ENCODE results near the gene PIAS3.

The PIAS3 gene

DNA sequence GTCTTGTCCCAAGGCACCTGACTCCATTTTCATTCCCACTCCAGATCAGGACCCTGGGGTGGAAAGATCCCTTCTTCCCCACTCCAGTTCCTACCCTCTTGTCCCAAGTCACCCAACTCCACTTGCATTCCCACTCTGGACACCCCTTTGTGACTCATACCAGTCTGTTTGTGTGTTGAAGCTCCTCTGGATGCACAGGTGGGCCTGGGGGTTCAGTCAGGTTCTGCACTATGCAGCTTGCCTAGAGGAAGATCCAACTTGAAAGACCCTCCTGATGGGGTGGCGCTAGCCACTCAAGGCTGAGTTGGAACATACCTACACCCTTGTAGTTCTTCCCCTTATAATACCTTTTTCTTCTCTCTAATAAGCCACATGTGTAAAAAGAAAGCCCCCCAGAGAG, 36.6 kb upstream of the PIAS3 start:
- no peak for DNase-seq (ENCODE audit: low spot score)
- H3K27ac ChIP-seq, result no peak overlapping the region
- H3K4me3 ChIP-seq, result no peak overlapping the region
- TF ChIP-seq, protein P1, sequence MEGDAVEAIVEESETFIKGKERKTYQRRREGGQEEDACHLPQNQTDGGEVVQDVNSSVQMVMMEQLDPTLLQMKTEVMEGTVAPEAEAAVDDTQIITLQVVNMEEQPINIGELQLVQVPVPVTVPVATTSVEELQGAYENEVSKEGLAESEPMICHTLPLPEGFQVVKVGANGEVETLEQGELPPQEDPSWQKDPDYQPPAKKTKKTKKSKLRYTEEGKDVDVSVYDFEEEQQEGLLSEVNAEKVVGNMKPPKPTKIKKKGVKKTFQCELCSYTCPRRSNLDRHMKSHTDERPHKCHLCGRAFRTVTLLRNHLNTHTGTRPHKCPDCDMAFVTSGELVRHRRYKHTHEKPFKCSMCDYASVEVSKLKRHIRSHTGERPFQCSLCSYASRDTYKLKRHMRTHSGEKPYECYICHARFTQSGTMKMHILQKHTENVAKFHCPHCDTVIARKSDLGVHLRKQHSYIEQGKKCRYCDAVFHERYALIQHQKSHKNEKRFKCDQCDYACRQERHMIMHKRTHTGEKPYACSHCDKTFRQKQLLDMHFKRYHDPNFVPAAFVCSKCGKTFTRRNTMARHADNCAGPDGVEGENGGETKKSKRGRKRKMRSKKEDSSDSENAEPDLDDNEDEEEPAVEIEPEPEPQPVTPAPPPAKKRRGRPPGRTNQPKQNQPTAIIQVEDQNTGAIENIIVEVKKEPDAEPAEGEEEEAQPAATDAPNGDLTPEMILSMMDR (IDR thresholded peaks at IDR 0.05), result no peak

DNA sequence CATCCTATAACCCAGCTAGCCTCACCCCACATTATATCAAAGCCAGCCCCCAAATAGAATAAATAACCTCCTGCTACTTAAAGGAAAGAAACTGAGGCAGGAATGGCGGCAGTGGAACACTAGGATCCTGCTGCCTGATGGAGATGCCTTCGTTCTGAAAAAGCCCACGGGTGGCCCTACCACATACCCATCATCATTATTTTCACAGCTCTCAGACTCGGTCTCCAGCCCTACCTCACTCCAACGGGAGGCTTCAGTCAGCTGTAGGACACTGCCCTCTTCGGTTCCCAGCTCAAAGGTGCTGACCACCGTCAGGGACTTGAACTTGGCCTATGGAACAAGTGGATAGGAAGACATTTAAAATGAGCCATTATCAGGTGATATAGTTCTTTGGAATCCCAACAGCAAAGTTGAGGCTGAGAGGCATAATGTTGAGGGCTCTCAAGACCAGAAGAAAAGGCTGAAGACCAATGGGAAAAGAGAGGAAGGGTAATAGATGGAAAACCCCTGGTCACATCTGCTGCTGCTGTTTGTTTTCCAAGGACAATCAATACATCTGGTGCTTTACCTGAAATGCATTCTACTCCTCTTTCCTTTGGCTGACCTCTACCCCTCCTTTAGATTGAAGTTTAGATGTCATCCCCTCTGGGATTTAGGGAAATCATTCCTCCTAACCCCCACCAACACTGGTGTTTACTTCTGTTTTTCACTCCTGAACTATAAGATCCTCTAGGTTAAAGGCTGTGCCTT, 34.6 kb upstream of the PIAS3 start:
- DNase-seq (ENCODE audit: low spot score), result no peak
- TF ChIP-seq, protein P1 (IDR thresholded peaks at IDR 0.05), result no peak
- H3K27ac ChIP-seq, result peak overlapping the region; percentile 91 to 95
- H3K4me3 ChIP-seq, result no peak overlapping the region

DNA sequence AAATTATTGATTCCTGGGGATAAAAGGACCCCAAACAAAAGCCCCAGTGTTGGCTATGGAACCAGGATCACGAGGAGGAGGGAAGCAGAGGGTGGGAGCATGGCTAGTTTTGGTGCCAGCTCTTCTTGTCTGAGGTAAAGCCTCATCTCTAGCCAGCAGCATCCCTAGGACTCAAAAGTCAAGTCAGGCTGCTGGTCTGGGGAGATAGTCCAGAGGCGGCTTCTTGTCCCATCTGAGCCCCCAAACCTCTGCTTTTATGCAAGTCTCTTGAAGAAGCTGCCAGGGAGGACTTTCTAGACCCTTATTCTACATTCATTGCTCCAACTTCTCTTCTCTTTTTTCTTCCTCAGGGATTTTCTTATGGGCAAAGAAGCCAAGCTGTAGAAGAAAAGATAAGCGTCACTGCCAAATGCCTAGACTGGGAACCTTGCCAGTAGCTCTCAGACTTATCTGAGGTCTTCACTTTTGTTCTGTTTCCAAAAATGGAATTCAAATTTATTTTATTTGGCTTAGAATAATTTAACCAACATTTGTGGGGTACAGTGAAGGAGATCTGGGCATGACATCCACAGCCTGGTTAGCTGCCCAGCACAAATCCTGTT, 33.7 kb upstream of the PIAS3 start:
- TF ChIP-seq, protein P1 (IDR thresholded peaks at IDR 0.05), result no peak
- peak overlapping the region; percentile 91 to 95 for H3K27ac ChIP-seq
- peak overlapping the region; percentile 25 for H3K4me3 ChIP-seq
- DNase-seq (ENCODE audit: low spot score), result no peak

DNA sequence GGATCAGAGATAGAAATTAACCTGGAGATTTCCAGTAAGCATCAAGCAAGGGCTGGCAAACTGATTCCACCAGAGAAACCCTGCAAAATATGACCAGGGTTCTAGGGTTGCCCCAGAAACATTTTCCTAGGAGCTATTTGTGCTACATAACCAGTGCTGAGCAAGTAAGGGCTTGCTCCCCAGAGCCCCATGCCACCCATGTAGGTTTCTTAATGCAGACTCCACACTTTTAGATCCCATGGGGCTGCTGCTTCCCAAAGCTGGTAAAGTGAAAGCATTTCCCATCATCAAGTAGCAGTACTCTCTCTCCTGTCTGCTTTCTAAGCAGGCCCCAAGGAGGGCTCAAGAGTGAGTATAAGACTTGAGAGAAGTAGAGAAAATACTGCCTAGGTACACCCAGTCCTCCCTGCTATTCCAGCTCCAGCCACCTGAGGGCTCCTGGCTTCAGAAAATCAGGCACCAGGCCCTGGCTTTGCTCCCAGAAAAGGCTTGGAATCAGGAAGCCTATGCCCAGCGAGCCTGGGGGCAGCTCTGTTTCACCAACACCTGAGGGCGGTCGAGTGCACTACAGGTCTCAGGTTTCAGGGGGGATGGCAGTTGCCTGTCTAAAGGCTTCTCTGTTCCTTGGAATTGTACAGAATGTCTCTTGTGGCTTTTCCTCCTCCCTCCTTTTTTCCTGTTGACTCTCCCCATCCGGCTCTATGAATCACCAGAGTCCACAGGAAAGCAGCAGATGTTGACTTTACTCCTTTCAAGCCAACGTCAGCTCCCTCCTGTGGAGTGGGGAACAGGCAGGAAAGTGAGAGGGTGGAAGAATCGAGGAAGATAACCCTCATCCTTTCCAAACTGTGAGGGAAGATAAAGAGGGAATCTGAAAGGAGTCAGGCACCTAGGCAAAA, 33.0 kb upstream of the PIAS3 start:
- DNase-seq (ENCODE audit: low spot score), result peak; percentile 96
- Histone ChIP-seq H3K27ac (peak overlapping the region; percentile 91 to 95), H3K4me3 (peak overlapping the region; percentile 25)
- TF ChIP-seq, protein P1 (IDR thresholded peaks at IDR 0.05), result peak; percentile 82

DNA sequence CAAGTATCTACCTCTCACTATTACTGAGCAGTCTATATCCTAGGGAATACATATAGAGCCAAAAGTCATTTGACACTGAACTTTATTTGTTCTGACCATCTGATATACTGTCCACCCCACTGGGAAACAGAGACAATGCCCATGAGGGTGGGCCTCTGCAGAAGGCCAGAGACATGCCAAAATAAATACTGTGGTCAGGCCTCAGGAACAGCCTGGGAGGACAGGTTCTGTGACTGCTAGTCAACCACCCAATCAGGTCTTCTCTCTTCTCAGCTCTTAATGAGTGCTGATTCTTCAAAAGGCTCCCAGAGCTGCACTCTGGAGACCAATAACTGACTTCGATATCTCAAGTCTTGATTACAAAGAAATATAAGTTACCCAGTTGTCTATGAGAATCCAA, 32.3 kb upstream of the PIAS3 start:
- H3K27ac ChIP-seq, result peak overlapping the region; percentile 91 to 95

DNA sequence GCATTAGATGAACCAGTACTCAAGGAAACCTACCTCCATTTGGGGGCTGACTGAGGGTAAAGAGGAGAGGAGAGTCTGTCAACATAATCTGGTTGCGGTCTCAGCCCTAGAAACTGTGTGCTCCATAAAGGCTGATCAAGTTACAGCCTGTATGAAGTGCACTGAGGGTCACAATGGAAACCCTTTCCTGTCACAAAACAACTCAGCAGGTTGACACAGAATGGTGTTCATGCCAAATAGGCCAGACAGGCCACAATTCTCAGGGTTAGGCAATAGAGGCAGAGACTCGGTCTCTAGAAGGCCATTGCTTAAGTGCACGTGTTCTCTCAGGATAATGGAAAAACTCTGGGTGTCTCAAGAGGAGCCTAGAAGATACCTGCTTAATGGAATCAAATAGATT, 30.8 kb upstream of the PIAS3 start:
- peak overlapping the region; percentile 39 to 47 for H3K27ac ChIP-seq
- no peak overlapping the region for H3K4me3 ChIP-seq
- TF ChIP-seq, protein P1 (IDR thresholded peaks at IDR 0.05), result no peak
- no peak for DNase-seq (ENCODE audit: low spot score)

More for the DNA sequence above, 32.3 kb upstream of the PIAS3 start:
- H3K4me3 ChIP-seq, result peak overlapping the region; percentile 25
- DNase-seq (ENCODE audit: low spot score), result peak; percentile 67
- TF ChIP-seq, protein P1 (IDR thresholded peaks at IDR 0.05), result no peak

All from coronary artery (tissue), 2 donors.